ENCODE data around the gene CRISPLD2. TPM values are rescaled to one million over a fixed set of nuclear protein-coding genes. Genes with fewer than 3 reads are reported as not detected.
"Not testable (repeated sequence)": the region's sequence is repeated elsewhere in the genome, so short reads cannot be mapped to it uniquely, and the experiment has no call there.

The CRISPLD2 gene
- total and polyA plus RNA-seq, 9 of the 15 experiments (the other 6 are each of a cell fraction or from before 2014, with no cell fraction given) = 0.03 to 0.24 (median 0.04) TPM; not detected in 4

DNA sequence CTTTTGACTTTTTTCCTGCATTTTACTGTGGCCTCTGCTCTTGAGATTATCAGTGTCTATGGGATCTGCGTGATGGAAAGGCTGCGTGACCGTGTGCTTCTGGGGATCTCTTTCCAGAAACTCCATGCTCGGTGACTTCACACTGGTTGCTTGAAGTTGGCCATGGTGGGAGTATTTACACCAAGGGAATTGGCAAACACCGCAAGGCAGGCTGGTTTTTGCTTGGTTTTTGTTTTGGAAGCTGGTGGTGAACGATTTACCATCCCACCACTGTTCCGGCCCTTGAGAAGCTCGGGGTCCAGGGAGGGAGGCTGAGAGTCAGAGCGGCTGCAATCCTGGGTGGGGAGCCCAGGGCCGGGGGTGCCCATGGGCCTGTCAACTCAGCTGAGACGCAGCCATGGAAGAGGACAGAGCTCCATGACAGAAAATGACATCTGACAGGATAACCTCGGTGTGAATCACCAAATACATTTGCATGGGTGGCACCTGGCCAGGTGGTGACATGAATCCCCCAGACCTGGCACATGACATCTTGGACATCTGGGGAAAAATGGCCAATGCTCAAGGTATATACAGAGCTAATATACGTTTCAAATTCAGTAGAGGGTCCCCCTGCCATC is 11.1 kb downstream of the CRISPLD2 start:
- Histone ChIP-seq H3K9me1 (ENCODE audit: control insufficient read depth, insufficient read depth, low read length) (no peaks in the 10 kb centered on the region), H4K20me1 (replicated peaks; ENCODE audit: control insufficient read depth, insufficient read depth, low read length) (peaks cover 19% of the 10 kb centered on the region; the same call in 1 of the 2 replicates), H3K27ac (ENCODE audit: extremely low read depth, low read depth, low read length) (no peak overlapping the region), H3K9ac (ENCODE audit: insufficient read depth in 1 of 2, low read depth in 2 of 2, low read length in 2 of 2) (no peak overlapping the region), H3K9me3 (replicated peaks; ENCODE audit: control insufficient read depth, insufficient read depth, low read depth, low read length) (no peaks in the 10 kb centered on the region), H3K4me2 (ENCODE audit: insufficient read depth, low read length) (no peak overlapping the region), H3K4me3 (no peak overlapping the region), H2AFZ (ENCODE audit: low read depth, low read length) (no peak overlapping the region), H3K36me3 (ENCODE audit: control insufficient read depth, insufficient read depth, low read length) (no peaks in the 10 kb centered on the region), H3K27me3 (ENCODE audit: control insufficient read depth in 2 of 2, insufficient read depth in 2 of 2, low read length in 2 of 2) (peaks cover 75 to 87% of the 10 kb centered on the region in 2 experiments), H3K79me2 (ENCODE audit: control insufficient read depth, insufficient read depth, low read length) (no peaks in the 10 kb centered on the region), H3K4me1 (replicated peaks in 1 of 2; ENCODE audit: control insufficient read depth in 2 of 2, insufficient read depth in 2 of 2, low read length in 2 of 2) (no peaks in the 10 kb centered on the region; a peak in 1 of 5 replicates)
- FAIRE-seq (no peak), DNase-seq (ENCODE audit: extremely low read depth in 1 of 4, low spot score in 3 of 4) (no peak), ATAC-seq (no peak)
- in situ Hi-C loops (cut with MboI) = no loop called here
- intact Hi-C loops (cut with micrococcal nuclease) = no loop called here
- 7% methylated on average over 13 of the region's 13 CpGs for WGBS (ENCODE audit: insufficient coverage, low coverage, missing lambda C conversion rate)
- ChIA-PET CTCF (ENCODE audit: low intra/inter-chr PET ratio) (no interaction called here), POLR2A (interaction anchor here (1.0 to 1.3 kb wide), 3 partner anchors 9 to 17 kb away, joined by 4 to 5 read pairs (median 4); no protein-coding TSS in a partner anchor)
- BruUV-seq (replicated peaks) = no TSS peak
- TF ChIP-seq NFIC (IDR thresholded peaks at IDR 0.05) = 0 out of 2 replicates have a peak, but pooled peaks have one; percentile 21
- TF ChIP-seq HIVEP1 (CRISPR knock-in tag; IDR thresholded peaks at IDR 0.05) = no peak

DNA sequence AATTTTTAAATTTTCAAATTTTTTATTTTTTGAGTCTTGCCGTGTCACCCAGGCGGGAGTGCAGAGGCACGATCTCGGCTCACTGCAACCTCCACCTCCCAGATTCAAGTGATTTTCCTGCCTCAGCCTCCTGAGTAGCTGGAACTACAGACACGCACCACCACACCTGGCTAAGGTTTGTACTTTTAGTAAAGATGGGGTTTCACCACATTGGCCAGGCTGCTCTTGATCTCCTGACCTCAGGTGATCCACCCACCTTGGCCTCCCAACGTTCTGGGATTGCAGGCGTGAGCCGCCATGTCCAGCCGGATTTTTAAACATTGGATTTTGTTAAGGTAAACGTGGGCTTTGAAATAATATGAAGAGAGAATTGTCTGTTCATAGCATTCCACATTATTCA is 11.9 kb downstream of the CRISPLD2 start:
- H3K36me3 ChIP-seq (ENCODE audit: control insufficient read depth, insufficient read depth, low read length); H3K9ac ChIP-seq (ENCODE audit: insufficient read depth in 1 of 2, low read depth in 2 of 2, low read length in 2 of 2); H3K4me3 ChIP-seq; BruUV-seq (replicated peaks); H3K27ac ChIP-seq (ENCODE audit: extremely low read depth, low read depth, low read length); H3K9me3 ChIP-seq (replicated peaks; ENCODE audit: control insufficient read depth, insufficient read depth, low read depth, low read length); H3K4me1 ChIP-seq (replicated peaks in 1 of 2; ENCODE audit: control insufficient read depth in 2 of 2, insufficient read depth in 2 of 2, low read length in 2 of 2); H3K79me2 ChIP-seq (ENCODE audit: control insufficient read depth, insufficient read depth, low read length); ATAC-seq; DNase-seq (ENCODE audit: extremely low read depth in 1 of 4, low spot score in 3 of 4); H3K4me2 ChIP-seq (ENCODE audit: insufficient read depth, low read length); CTCF ChIA-PET (ENCODE audit: low intra/inter-chr PET ratio); FAIRE-seq; in situ Hi-C loops (cut with MboI); intact Hi-C loops (cut with micrococcal nuclease); H3K9me1 ChIP-seq (ENCODE audit: control insufficient read depth, insufficient read depth, low read length); H2AFZ ChIP-seq (ENCODE audit: low read depth, low read length): not testable (repeated sequence)
- WGBS (ENCODE audit: insufficient coverage, low coverage, missing lambda C conversion rate) = 15% methylated on average over 10 of the region's 10 CpGs
- peaks cover 19% of the 10 kb centered on the region; the same call in 1 of the 2 replicates for H4K20me1 ChIP-seq (replicated peaks; ENCODE audit: control insufficient read depth, insufficient read depth, low read length)
- peaks cover 78 to 87% of the 10 kb centered on the region in 2 experiments for H3K27me3 ChIP-seq (ENCODE audit: control insufficient read depth in 2 of 2, insufficient read depth in 2 of 2, low read length in 2 of 2)
- POLR2A ChIA-PET = interaction anchor here (0.9 to 1.3 kb wide), 5 partner anchors 10 to 34 kb away, joined by 3 to 5 read pairs (median 4); no protein-coding TSS in a partner anchor
